ENCODE data around the gene FECH. TPM values are rescaled to one million over a fixed set of nuclear protein-coding genes. Genes with fewer than 3 reads are reported as not detected.

Gene FECH
- total and polyA plus RNA-seq, 7 experiments from 2014 or later, result 11.7 to 19.4 (median 14.2) TPM

DNA sequence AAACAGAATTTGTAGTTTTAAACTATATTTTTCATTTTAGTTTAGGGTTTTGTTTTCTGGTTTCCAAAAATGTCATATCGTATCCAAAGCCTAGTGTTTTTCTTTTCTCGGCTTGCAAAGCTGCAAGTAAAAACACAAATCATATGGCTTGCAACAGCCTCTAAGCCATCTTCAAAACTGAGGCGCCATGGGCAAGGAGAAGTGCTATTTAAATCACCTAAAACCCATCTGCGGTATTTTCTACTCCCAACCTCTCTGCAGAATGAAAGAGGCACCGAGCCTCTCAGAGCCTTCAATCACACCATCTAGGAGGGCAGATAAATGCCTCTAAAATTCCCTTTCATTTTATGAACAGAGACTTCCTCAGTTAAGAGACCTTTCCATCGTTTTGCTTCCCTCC lies 25.2 kb downstream of the FECH start:
- no peaks in the 10 kb centered on the region for H3K4me1 ChIP-seq (ENCODE audit: control insufficient read depth in 2 of 2, insufficient read depth in 2 of 2, low read length in 2 of 2)
- intact Hi-C loops (cut with micrococcal nuclease), result loop anchor here (1.0 kb wide), 2 partner anchors 858 to 916 kb away; no protein-coding TSS in a partner anchor
- no peaks in the 10 kb centered on the region for H3K27me3 ChIP-seq (ENCODE audit: control insufficient read depth in 2 of 2, insufficient read depth in 2 of 2, low read length in 2 of 2)
- no peaks in the 10 kb centered on the region for H3K9me3 Mint-ChIP-seq
- ChIA-PET POLR2A (no interaction called here), CTCF (interaction anchor here (1.0 kb wide), 1 partner anchor 810 kb away, joined by 3 read pairs; no protein-coding TSS in a partner anchor)
- H3K27ac Mint-ChIP-seq, result no peak overlapping the region
- no peak overlapping the region for H3K4me3 ChIP-seq (ENCODE audit: low read length)
- no peaks in the 10 kb centered on the region for H3K9me3 ChIP-seq (ENCODE audit: control insufficient read depth in 2 of 3, low read length in 3 of 3)
- no peak overlapping the region for H3K27ac ChIP-seq (ENCODE audit: low read depth, low read length)
- DNase-seq (no peak), ATAC-seq (no peak)
- peaks cover 0 to 17% (median 0%) of the 10 kb centered on the region in 3 experiments for H3K36me3 ChIP-seq (ENCODE audit: control insufficient read depth in 2 of 3, insufficient read depth in 3 of 3, low read length in 3 of 3)
- H3K4me1 Mint-ChIP-seq, result peaks cover 0 to 5% (median 4%) of the 10 kb centered on the region in 7 donors
- H3K27me3 Mint-ChIP-seq, result no peaks in the 10 kb centered on the region
- no peak overlapping the region for H3K4me3 Mint-ChIP-seq
- H3K36me3 Mint-ChIP-seq, result peaks cover 3 to 37% (median 9%) of the 10 kb centered on the region in 5 donors

- Histone ChIP-seq H3K4me3 (ENCODE audit: low read length) (no peak overlapping the region), H3K27me3 (ENCODE audit: control insufficient read depth in 2 of 2, insufficient read depth in 2 of 2, low read length in 2 of 2) (no peaks in the 10 kb centered on the region), H3K36me3 (ENCODE audit: control insufficient read depth in 2 of 3, insufficient read depth in 3 of 3, low read length in 3 of 3) (peaks cover 0 to 23% (median 5%) of the 10 kb centered on the region in 3 experiments), H3K27ac (ENCODE audit: low read depth, low read length) (no peak overlapping the region), H3K9me3 (ENCODE audit: control insufficient read depth in 2 of 3, low read length in 3 of 3) (no peaks in the 10 kb centered on the region), H3K4me1 (ENCODE audit: control insufficient read depth in 2 of 2, insufficient read depth in 2 of 2, low read length in 2 of 2) (no peaks in the 10 kb centered on the region)
- Mint-ChIP-seq H3K27me3 (no peaks in the 10 kb centered on the region), H3K9me3 (no peaks in the 10 kb centered on the region), H3K36me3 (peaks cover 3 to 47% (median 18%) of the 10 kb centered on the region in 5 donors), H3K4me1 (peaks cover 0 to 7% (median 4%) of the 10 kb centered on the region in 7 donors), H3K27ac (no peak overlapping the region), H3K4me3 (no peak overlapping the region)
- ChIA-PET CTCF (interaction anchor here (1.2 to 1.4 kb wide), 2 partner anchors 14 to 769 kb away, joined by 3 read pairs; no protein-coding TSS in a partner anchor), POLR2A (no interaction called here)
- DNase-seq (no peak), ATAC-seq (no peak)
- intact Hi-C loops (cut with micrococcal nuclease), result loop anchor here (5.0 kb wide), 1 partner anchor 563 kb away; no protein-coding TSS in a partner anchor
Measured at GRCh38 chr18:57559314-57559713, 27.2 kb downstream of the FECH start.

GRCh38 chr18:57555134-57555533 lies 31.4 kb downstream of the FECH start:
- Histone ChIP-seq H3K4me3 (ENCODE audit: low read length) (no peak overlapping the region), H3K4me1 (ENCODE audit: control insufficient read depth in 2 of 2, insufficient read depth in 2 of 2, low read length in 2 of 2) (no peaks in the 10 kb centered on the region), H3K27me3 (ENCODE audit: control insufficient read depth in 2 of 2, insufficient read depth in 2 of 2, low read length in 2 of 2) (no peaks in the 10 kb centered on the region), H3K27ac (ENCODE audit: low read depth, low read length) (no peak overlapping the region), H3K36me3 (ENCODE audit: control insufficient read depth in 2 of 3, insufficient read depth in 3 of 3, low read length in 3 of 3) (peaks cover 0 to 30% (median 12%) of the 10 kb centered on the region in 3 experiments), H3K9me3 (ENCODE audit: control insufficient read depth in 2 of 3, low read length in 3 of 3) (no peaks in the 10 kb centered on the region)
- Mint-ChIP-seq H3K9me3 (no peaks in the 10 kb centered on the region), H3K4me3 (no peak overlapping the region), H3K36me3 (peaks cover 0 to 63% (median 25%) of the 10 kb centered on the region in 5 donors), H3K27ac (no peak overlapping the region), H3K27me3 (no peaks in the 10 kb centered on the region), H3K4me1 (peaks cover 0 to 3% (median 0%) of the 10 kb centered on the region in 7 donors)
- CTCF ChIA-PET, result no interaction called here
- no peak for ATAC-seq
- intact Hi-C loops (cut with micrococcal nuclease), result loop anchor here (5.0 kb wide), 1 partner anchor 567 kb away; no protein-coding TSS in a partner anchor
- POLR2A ChIA-PET, result no interaction called here
- DNase-seq, result no peak

DNA sequence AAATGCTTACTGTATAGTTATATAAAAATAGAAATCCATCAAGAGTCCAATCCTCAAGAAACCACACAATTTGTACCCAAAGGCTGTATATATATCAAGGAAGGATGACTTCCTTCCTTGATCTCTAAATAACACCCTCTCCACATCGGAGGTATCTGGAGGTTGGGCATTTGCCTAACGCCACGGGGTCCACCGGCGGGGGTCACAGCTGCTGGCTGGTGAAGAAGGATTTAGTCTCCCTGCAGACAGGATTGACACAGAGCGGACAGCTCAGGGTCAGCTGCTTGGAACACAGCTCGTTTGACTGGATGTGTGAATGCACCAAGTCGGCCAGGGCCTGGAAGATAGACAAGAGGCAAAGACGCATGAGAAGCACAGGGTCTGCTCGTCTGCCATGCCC lies 36.0 kb downstream of the FECH start:
- POLR2A ChIA-PET, result no interaction called here

DNA sequence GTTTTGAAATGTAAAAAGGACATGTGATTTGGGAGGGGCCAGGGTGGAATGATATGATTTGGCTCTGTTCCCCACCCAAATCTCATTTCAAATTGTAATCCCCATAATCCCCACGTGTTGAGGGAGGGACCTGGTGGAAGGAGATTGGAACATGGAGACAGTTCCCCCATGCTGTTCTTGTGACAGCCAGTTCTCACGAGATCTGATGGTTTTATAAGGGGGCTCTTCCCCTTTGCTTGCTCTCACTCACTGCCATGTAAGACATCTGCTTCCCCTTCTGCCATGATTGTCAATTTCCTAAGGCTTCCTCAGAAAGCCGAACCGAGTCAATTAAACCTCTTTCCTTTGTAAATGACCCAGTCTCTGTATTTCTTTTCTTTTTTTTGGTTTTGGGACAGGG lies 39.2 kb downstream of the FECH start:
- Histone ChIP-seq H3K36me3 (ENCODE audit: control insufficient read depth in 2 of 3, insufficient read depth in 3 of 3, low read length in 3 of 3) (peaks cover 0 to 7% (median 6%) of the 10 kb centered on the region in 3 experiments), H3K27me3 (ENCODE audit: control insufficient read depth in 2 of 2, insufficient read depth in 2 of 2, low read length in 2 of 2) (no peaks in the 10 kb centered on the region), H3K4me1 (ENCODE audit: control insufficient read depth in 2 of 2, insufficient read depth in 2 of 2, low read length in 2 of 2) (no peaks in the 10 kb centered on the region), H3K27ac (ENCODE audit: low read depth, low read length) (no peak overlapping the region), H3K4me3 (ENCODE audit: low read length) (no peak overlapping the region), H3K9me3 (ENCODE audit: control insufficient read depth in 2 of 3, low read length in 3 of 3) (no peaks in the 10 kb centered on the region)
- CTCF ChIA-PET, result no interaction called here
- DNase-seq (no peak), ATAC-seq (no peak)
- Mint-ChIP-seq H3K4me1 (peaks cover 6 to 16% (median 10%) of the 10 kb centered on the region in 7 donors), H3K27ac (no peak overlapping the region), H3K9me3 (no peaks in the 10 kb centered on the region), H3K4me3 (no peak overlapping the region), H3K36me3 (peaks cover 0 to 22% (median 9%) of the 10 kb centered on the region in 5 donors), H3K27me3 (peaks cover 0 to 4% (median 0%) of the 10 kb centered on the region in 5 donors)
- POLR2A ChIA-PET, result no interaction called here
- intact Hi-C loops (cut with micrococcal nuclease), result no loop called here

More for the DNA sequence above, 36.0 kb downstream of the FECH start:
- peaks cover under 1 to 8% (median 4%) of the 10 kb centered on the region in 7 donors for H3K4me1 Mint-ChIP-seq
- CTCF ChIA-PET, result no interaction called here
- Histone ChIP-seq H3K4me1 (ENCODE audit: control insufficient read depth in 2 of 2, insufficient read depth in 2 of 2, low read length in 2 of 2) (no peaks in the 10 kb centered on the region), H3K27me3 (ENCODE audit: control insufficient read depth in 2 of 2, insufficient read depth in 2 of 2, low read length in 2 of 2) (no peaks in the 10 kb centered on the region), H3K9me3 (ENCODE audit: control insufficient read depth in 2 of 3, low read length in 3 of 3) (no peaks in the 10 kb centered on the region), H3K4me3 (ENCODE audit: low read length) (no peak overlapping the region), H3K27ac (ENCODE audit: low read depth, low read length) (no peak overlapping the region), H3K36me3 (ENCODE audit: control insufficient read depth in 2 of 3, insufficient read depth in 3 of 3, low read length in 3 of 3) (peaks cover 0 to 22% (median 12%) of the 10 kb centered on the region in 3 experiments)
- H3K4me3 Mint-ChIP-seq, result no peak overlapping the region
- peaks cover 0 to 45% (median 16%) of the 10 kb centered on the region in 5 donors for H3K36me3 Mint-ChIP-seq
- intact Hi-C loops (cut with micrococcal nuclease), result no loop called here
- peaks cover 0 to under 1% (median 0%) of the 10 kb centered on the region in 5 donors for H3K27me3 Mint-ChIP-seq
- no peak overlapping the region for H3K27ac Mint-ChIP-seq
- H3K9me3 Mint-ChIP-seq, result no peaks in the 10 kb centered on the region
- ATAC-seq (no peak), DNase-seq (no peak)

DNA sequence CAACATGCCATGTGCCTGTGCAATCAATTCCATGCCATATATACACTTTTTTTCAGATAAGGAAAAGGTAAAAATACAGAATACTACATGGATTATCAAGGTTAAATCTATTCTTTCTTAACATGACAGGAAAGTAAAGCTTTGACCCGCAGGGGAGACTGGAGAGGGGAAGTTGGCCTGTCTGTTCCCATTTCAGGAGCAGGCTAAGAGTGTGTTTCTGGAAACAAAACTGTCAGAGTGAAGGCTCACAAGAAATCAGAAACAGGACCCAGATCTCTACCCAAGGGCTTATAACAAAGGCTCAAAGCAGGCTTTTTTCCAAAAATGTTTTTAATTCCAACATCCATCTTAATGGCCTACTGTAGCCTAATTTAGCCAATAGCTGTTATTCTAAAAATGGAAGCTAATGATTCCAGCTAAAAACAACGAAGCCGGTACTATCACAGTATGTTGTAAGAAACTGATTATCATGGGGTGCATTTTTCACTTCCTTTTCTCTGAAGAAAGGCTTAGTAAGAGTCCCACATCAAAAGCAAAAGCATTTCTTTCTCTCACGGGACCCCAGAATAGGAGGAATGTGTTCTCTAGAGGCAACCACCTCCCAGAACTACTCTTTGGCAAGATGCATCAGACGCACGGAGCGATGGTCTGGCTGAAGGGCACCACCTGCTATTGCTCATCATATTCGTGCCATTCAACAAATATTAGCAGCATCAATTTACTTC lies 41.4 kb downstream of the FECH start:
- no peaks in the 10 kb centered on the region for H3K36me3 ChIP-seq (ENCODE audit: control insufficient read depth in 2 of 3, insufficient read depth in 3 of 3, low read length in 3 of 3)
- intact Hi-C loops (cut with micrococcal nuclease), result no loop called here
- H3K4me1 ChIP-seq (ENCODE audit: control insufficient read depth in 2 of 2, insufficient read depth in 2 of 2, low read length in 2 of 2), result no peaks in the 10 kb centered on the region
- Mint-ChIP-seq H3K9me3 (no peaks in the 10 kb centered on the region), H3K27ac (no peak overlapping the region), H3K36me3 (peaks cover 0 to 12% (median 3%) of the 10 kb centered on the region in 5 donors), H3K4me1 (peaks cover 6 to 16% (median 10%) of the 10 kb centered on the region in 7 donors), H3K27me3 (peaks cover 0 to 4% (median 0%) of the 10 kb centered on the region in 5 donors), H3K4me3 (peak overlapping the region in 1 of 10 donors; percentile 2)
- ATAC-seq (peak; percentile 24), DNase-seq (no peak)
- H3K4me3 ChIP-seq (ENCODE audit: low read length), result no peak overlapping the region
- POLR2A ChIA-PET, result no interaction called here
- no peaks in the 10 kb centered on the region for H3K27me3 ChIP-seq (ENCODE audit: control insufficient read depth in 2 of 2, insufficient read depth in 2 of 2, low read length in 2 of 2)
- no peak overlapping the region for H3K27ac ChIP-seq (ENCODE audit: low read depth, low read length)
- CTCF ChIA-PET, result interaction anchor here (0.8 kb wide), 1 partner anchor 14 kb away, joined by 3 read pairs; no protein-coding TSS in a partner anchor
- H3K9me3 ChIP-seq (ENCODE audit: control insufficient read depth in 2 of 3, low read length in 3 of 3), result no peaks in the 10 kb centered on the region
